Activated T-cell treated with anti-CD3 and anti-CD28 coated beads for 24 hours (primary cell): ENCODE data around the gene S100A14.
"Not testable (repeated sequence)": the region's sequence is repeated elsewhere in the genome, so short reads cannot be mapped to it uniquely, and the experiment has no call there.

Experiments
- DNase-seq: peaks from one replicate; pipeline ENCODE4 v3.0.0-alpha.2; 2020; ENCODE audit warnings: low read depth

S100A14 gene

GRCh38 chr1:153614906-153615305 lies 1.2 kb downstream of the S100A14 start:
- no peak for DNase-seq

GRCh38 chr1:153614189-153614900 lies 1.8 kb downstream of the S100A14 start:
- no peak for DNase-seq

GRCh38 chr1:153613406-153613805 lies 2.7 kb downstream of the S100A14 start:
- DNase-seq = no peak

- DNase-seq = no peak
Measured at GRCh38 chr1:153612755-153613331, 3.3 kb downstream of the S100A14 start, which contains the start of gene S100A16. S100A16 (minus strand) TSS chr1:153613137; CDS start chr1:153608151, 4,986 bp downstream.

GRCh38 chr1:153612111-153612754 lies 3.9 kb downstream of the S100A14 start:
- DNase-seq = no peak

- no peak for DNase-seq
Measured at GRCh38 chr1:153611356-153611755, 4.8 kb downstream of the S100A14 start.

GRCh38 chr1:153610811-153611301 lies 5.3 kb downstream of the S100A14 start:
- DNase-seq = no peak

- DNase-seq = no peak
Measured at GRCh38 chr1:153610334-153610733, 5.8 kb downstream of the S100A14 start.

GRCh38 chr1:153609585-153609907 lies 6.6 kb downstream of the S100A14 start:
- DNase-seq = no peak

- DNase-seq = no peak
Measured at GRCh38 chr1:153608742-153609584, 7.2 kb downstream of the S100A14 start.

- no peak for DNase-seq
Measured at GRCh38 chr1:153608089-153608682, 7.9 kb downstream of the S100A14 start.

- no peak for DNase-seq
Measured at GRCh38 chr1:153607381-153607780, 8.7 kb downstream of the S100A14 start.

- no peak for DNase-seq
Measured at GRCh38 chr1:153606194-153606593, 9.9 kb downstream of the S100A14 start.

- no peak for DNase-seq
Measured at GRCh38 chr1:153602749-153603148, 13.4 kb downstream of the S100A14 start.

GRCh38 chr1:153599847-153600246 lies 16.3 kb downstream of the S100A14 start:
- no peak for DNase-seq

- DNase-seq = no peak
Measured at GRCh38 chr1:153598309-153599172, 17.6 kb downstream of the S100A14 start.

GRCh38 chr1:153597206-153597605 lies 18.9 kb downstream of the S100A14 start:
- DNase-seq = no peak

GRCh38 chr1:153592748-153593147 lies 23.4 kb downstream of the S100A14 start:
- no peak for DNase-seq

- no peak for DNase-seq
Measured at GRCh38 chr1:153588482-153588881, 27.6 kb downstream of the S100A14 start.

GRCh38 chr1:153588033-153588432 lies 28.1 kb downstream of the S100A14 start:
- DNase-seq = not testable (repeated sequence)

GRCh38 chr1:153587314-153587713 lies 28.8 kb downstream of the S100A14 start:
- no peak for DNase-seq
